Measurements from ENCODE around the gene HSPB9. TPM values are rescaled to one million over a fixed set of nuclear protein-coding genes. Genes with fewer than 3 reads are reported as not detected.

HSPB9 gene
- total and polyA plus RNA-seq, 2 donors (not counting 3 experiments of a cell fraction or from before 2014, with no cell fraction given): not detected

GRCh38 chr17:42146911-42147607 lies 24.5 kb downstream of the HSPB9 start:
- Histone ChIP-seq H3K79me2 (ENCODE audit: control insufficient read depth, insufficient read depth, low read length) (peaks cover 92% of the 10 kb centered on the region), H2AFZ (ENCODE audit: low read depth, low read length) (no peak overlapping the region), H3K36me3 (ENCODE audit: control insufficient read depth in 2 of 2, extremely low read depth in 1 of 2, insufficient read depth in 2 of 2, low read length in 2 of 2) (peaks cover 4 to 23% of the 10 kb centered on the region in 2 experiments), H3K4me2 (ENCODE audit: insufficient read depth, low read length) (no peak overlapping the region), H3K27ac (ENCODE audit: insufficient read depth, low read depth, low read length) (no peak overlapping the region), H3K9me3 (replicated peaks; ENCODE audit: control insufficient read depth, insufficient read depth, low read length) (no peaks in the 10 kb centered on the region), H3K27me3 (ENCODE audit: control insufficient read depth in 2 of 2, insufficient read depth in 2 of 2, low read length in 2 of 2) (no peaks in the 10 kb centered on the region), H3K4me3 (replicated peaks in 1 of 3; ENCODE audit: insufficient read depth in 1 of 3, low read depth in 1 of 3, low read length in 3 of 3) (no peak overlapping the region), H3K4me1 (ENCODE audit: control insufficient read depth, extremely low read depth, insufficient read depth, low read length) (no peaks in the 10 kb centered on the region), H3K9me1 (replicated peaks; ENCODE audit: control insufficient read depth, extremely low read depth, insufficient read depth, low read length) (no peaks in the 10 kb centered on the region), H4K20me1 (replicated peaks; ENCODE audit: control insufficient read depth, extremely low read depth, insufficient read depth, low read length) (no peaks in the 10 kb centered on the region), H3K9ac (replicated peaks; ENCODE audit: extremely low read depth, insufficient read depth, low read length) (no peak overlapping the region)
- TF ChIP-seq EZH2 (IDR thresholded peaks at IDR 0.05; ENCODE audit: borderline replicate concordance, low read depth, low read length, severe bottlenecking) (no peak), GATA2 (IDR thresholded peaks at IDR 0.05; ENCODE audit: insufficient read depth, insufficient read length, low read depth, low read length) (no peak), POLR2AphosphoS5 (IDR thresholded peaks at IDR 0.05; ENCODE audit: insufficient read depth, low read depth, low read length) (no peak), JUN (IDR thresholded peaks at IDR 0.05; ENCODE audit: borderline replicate concordance, insufficient read depth, insufficient read length, low read depth) (no peak), CTCF (IDR thresholded peaks at IDR 0.05; ENCODE audit: extremely low read depth in 1 of 2, insufficient read depth in 1 of 2, low read depth in 1 of 2, low read length in 2 of 2) (no peak), MYC (IDR thresholded peaks at IDR 0.05; ENCODE audit: low read depth, low read length) (no peak), FOS (IDR thresholded peaks at IDR 0.05; ENCODE audit: borderline replicate concordance, insufficient read depth, low read length) (no peak), MAX (IDR thresholded peaks at IDR 0.05; ENCODE audit: insufficient read depth, insufficient read length) (no peak), POLR2A (IDR thresholded peaks at IDR 0.05; ENCODE audit: low read depth, low read length) (no peak)
- intact Hi-C loops (cut with micrococcal nuclease): no loop called here
- DNase-seq (ENCODE audit: low read depth, low spot score) (no peak), FAIRE-seq (no peak)
- POLR2A ChIA-PET: no interaction called here
- dilution Hi-C loops (cut with MboI; ENCODE audit: extremely low pct_ligation_motif_present, low sequenced_read_pairs): no loop called here
- CTCF ChIA-PET: interaction anchor here (0.7 kb wide), 1 partner anchor 34 kb away, joined by 3 read pairs; no protein-coding TSS in a partner anchor
- BruUV-seq (replicated peaks): no TSS peak
